KMS-11 (cell line): Measurements from ENCODE around the gene PITRM1.

Experiments used
- H2AFZ ChIP-seq: fragments of 200-600 bp; sonication (generic); 2 replicates; pipeline ENCODE4 v1.6.1; 2016; ENCODE audit warnings: antibody characterized with exemption, mixed run types, low read depth
- H3K27ac ChIP-seq: fragments of 200-600 bp; sonication (generic); 2 replicates; pipeline ENCODE4 v1.6.1; 2016; ENCODE audit warnings: mild to moderate bottlenecking, mixed run types
- H3K27me3 ChIP-seq: fragments of 200-600 bp; sonication (generic); 2 replicates; pipeline ENCODE4 v1.6.1; 2017; ENCODE audit warnings: mild to moderate bottlenecking, low read depth, mixed run types, moderate library complexity; ENCODE audit not compliant: insufficient read depth
- H3K36me3 ChIP-seq: fragments of 200-600 bp; sonication (generic); 2 replicates; pipeline ENCODE4 v1.6.1; 2017; ENCODE audit warnings: mild to moderate bottlenecking, mixed run types; ENCODE audit not compliant: insufficient read depth
- H3K4me1 ChIP-seq: fragments of 200-600 bp; sonication (generic); 2 replicates; pipeline ENCODE4 v1.6.1; 2016; ENCODE audit warnings: mild to moderate bottlenecking, low read depth, mixed run types; ENCODE audit not compliant: poor library complexity, severe bottlenecking
- H3K4me2 ChIP-seq: fragments of 200-600 bp; sonication (generic); 2 replicates; pipeline ENCODE4 v1.7.0; 2016; ENCODE audit warnings: mild to moderate bottlenecking, mixed run types
- H3K4me3 ChIP-seq: fragments of 200-600 bp; sonication (generic); IDR thresholded peaks from 2 replicates; pipeline ENCODE4 v1.6.1; 2017; ENCODE audit warnings: low read depth, low read length, mixed read lengths; ENCODE audit not compliant: insufficient read depth
- H3K79me2 ChIP-seq: fragments of 200-600 bp; sonication (generic); 2 replicates; pipeline ENCODE4 v1.6.1; 2016; ENCODE audit warnings: low read depth, mixed run types; ENCODE audit not compliant: insufficient read depth
- H3K9ac ChIP-seq: fragments of 200-600 bp; sonication (generic); 2 replicates; pipeline ENCODE4 v1.6.1; 2016; ENCODE audit warnings: mild to moderate bottlenecking, mixed run types
- H4K20me1 ChIP-seq: fragments of 200-600 bp; sonication (generic); 2 replicates; pipeline ENCODE4 v1.6.1; 2016; ENCODE audit warnings: mild to moderate bottlenecking, mixed run types; ENCODE audit not compliant: insufficient read depth
- TF ChIP-seq, protein P1 (sequence below): fragments of 200-600 bp; sonication (generic); conservative IDR thresholded peaks from 2 replicates; pipeline ENCODE4 v1.6.1; 2017; ENCODE audit warnings: low read depth, mild to moderate bottlenecking, antibody characterized with exemption, low read length, moderate library complexity, mixed read lengths

Gene PITRM1

DNA sequence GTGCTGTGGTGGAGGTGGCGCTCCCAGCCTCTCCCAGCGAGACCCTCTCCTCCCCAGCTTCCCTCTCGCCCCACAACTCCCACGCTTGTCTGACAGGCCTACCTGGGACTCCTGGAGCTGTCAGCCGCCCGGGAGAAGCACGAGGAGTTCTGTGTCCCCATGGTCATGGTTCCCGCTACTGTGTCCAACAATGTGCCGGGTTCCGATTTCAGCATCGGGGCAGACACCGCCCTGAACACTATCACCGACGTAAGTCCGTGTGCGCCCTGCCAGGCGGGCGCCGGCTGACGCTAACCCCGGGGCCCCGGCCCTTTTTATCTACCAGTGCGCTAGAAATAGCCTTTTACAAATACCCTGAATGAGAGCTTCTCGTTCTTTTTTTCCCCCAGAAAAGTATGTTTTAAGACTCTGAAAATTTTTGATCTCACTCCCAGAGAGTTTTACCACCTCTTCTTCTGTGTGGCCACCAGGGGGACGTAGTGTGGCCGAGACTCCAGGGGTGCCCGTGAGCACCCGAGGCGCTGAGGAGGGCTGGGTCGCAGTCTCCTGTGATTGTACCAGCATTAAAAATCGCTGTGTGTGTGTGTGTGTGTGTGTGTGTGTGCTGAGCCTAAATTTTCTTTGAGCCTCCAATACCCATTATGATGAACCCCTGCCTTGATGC lies 52.7 kb downstream of the PITRM1 start:
- TF ChIP-seq, protein P1, sequence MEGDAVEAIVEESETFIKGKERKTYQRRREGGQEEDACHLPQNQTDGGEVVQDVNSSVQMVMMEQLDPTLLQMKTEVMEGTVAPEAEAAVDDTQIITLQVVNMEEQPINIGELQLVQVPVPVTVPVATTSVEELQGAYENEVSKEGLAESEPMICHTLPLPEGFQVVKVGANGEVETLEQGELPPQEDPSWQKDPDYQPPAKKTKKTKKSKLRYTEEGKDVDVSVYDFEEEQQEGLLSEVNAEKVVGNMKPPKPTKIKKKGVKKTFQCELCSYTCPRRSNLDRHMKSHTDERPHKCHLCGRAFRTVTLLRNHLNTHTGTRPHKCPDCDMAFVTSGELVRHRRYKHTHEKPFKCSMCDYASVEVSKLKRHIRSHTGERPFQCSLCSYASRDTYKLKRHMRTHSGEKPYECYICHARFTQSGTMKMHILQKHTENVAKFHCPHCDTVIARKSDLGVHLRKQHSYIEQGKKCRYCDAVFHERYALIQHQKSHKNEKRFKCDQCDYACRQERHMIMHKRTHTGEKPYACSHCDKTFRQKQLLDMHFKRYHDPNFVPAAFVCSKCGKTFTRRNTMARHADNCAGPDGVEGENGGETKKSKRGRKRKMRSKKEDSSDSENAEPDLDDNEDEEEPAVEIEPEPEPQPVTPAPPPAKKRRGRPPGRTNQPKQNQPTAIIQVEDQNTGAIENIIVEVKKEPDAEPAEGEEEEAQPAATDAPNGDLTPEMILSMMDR = peak; percentile 69
- Histone ChIP-seq H3K4me3 (no peak overlapping the region), H2AFZ (no peak overlapping the region), H3K36me3 (peaks cover 25% of the 10 kb centered on the region; the same call in 1 of the 2 replicates), H3K9ac (no peak overlapping the region), H3K4me1 (no peaks in the 10 kb centered on the region), H4K20me1 (no peaks in the 10 kb centered on the region), H3K27me3 (no peaks in the 10 kb centered on the region), H3K4me2 (no peak overlapping the region), H3K79me2 (no peaks in the 10 kb centered on the region; the same call in 1 of the 2 replicates), H3K27ac (no peak overlapping the region)

DNA sequence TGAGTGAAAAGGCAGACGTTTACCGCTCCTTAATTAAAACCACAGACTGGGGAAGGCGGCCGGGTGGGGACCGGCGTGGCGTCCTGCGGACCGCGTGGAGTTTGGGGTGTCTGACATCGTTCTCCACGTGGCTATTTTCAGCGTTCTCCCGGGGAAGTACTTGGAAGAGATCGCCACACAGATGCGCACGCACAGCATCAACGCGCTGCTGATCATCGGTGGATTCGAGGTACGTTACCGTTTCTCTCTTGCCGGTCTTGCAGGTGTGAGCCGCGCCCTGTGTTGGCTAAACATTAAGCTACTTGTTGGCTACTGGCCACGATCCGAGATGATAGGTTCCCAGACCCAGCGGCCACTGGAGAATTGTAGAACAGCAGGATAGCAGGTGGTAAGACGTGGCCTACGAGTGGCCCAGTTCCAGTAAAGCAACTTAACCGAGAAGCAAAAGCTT lies 53.9 kb downstream of the PITRM1 start:
- H2AFZ ChIP-seq = no peak overlapping the region
- H3K36me3 ChIP-seq = peaks cover 30% of the 10 kb centered on the region; the same call in 1 of the 2 replicates
- no peaks in the 10 kb centered on the region; the same call in 1 of the 2 replicates for H3K79me2 ChIP-seq
- H3K4me3 ChIP-seq = no peak overlapping the region
- H3K4me2 ChIP-seq = no peak overlapping the region
- TF ChIP-seq, protein P1 = no peak
- no peaks in the 10 kb centered on the region for H4K20me1 ChIP-seq
- H3K9ac ChIP-seq = no peak overlapping the region
- no peaks in the 10 kb centered on the region for H3K4me1 ChIP-seq
- no peak overlapping the region for H3K27ac ChIP-seq
- H3K27me3 ChIP-seq = no peaks in the 10 kb centered on the region

DNA sequence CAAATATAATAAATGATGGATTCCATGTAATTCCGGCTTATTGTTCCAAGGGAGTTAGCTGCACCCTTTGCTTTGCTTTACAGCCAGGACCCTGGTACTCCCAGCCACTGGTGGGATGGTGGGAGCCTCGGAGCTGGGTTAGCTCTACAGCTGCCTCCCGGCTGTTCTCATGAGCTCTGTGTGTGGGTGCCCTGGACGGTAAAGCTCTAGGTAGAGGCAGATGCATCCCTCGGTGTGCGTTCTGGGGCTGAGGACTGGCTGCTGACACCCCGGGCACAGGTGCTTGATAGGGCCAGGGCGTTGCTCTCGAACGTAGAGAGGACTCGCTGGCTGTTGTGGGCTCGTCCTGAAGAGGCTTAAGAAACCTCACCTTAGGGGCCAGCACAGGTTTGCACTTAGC lies 55.1 kb downstream of the PITRM1 start:
- no peak overlapping the region for H3K4me2 ChIP-seq
- peaks cover 29% of the 10 kb centered on the region; the same call in 1 of the 2 replicates for H3K36me3 ChIP-seq
- no peak overlapping the region for H3K9ac ChIP-seq
- no peaks in the 10 kb centered on the region for H3K79me2 ChIP-seq
- no peak overlapping the region for H3K4me3 ChIP-seq
- no peak overlapping the region for H3K27ac ChIP-seq
- H3K27me3 ChIP-seq = no peaks in the 10 kb centered on the region
- H3K4me1 ChIP-seq = no peaks in the 10 kb centered on the region
- no peak overlapping the region for H2AFZ ChIP-seq
- TF ChIP-seq, protein P1 = no peak
- no peaks in the 10 kb centered on the region for H4K20me1 ChIP-seq

DNA sequence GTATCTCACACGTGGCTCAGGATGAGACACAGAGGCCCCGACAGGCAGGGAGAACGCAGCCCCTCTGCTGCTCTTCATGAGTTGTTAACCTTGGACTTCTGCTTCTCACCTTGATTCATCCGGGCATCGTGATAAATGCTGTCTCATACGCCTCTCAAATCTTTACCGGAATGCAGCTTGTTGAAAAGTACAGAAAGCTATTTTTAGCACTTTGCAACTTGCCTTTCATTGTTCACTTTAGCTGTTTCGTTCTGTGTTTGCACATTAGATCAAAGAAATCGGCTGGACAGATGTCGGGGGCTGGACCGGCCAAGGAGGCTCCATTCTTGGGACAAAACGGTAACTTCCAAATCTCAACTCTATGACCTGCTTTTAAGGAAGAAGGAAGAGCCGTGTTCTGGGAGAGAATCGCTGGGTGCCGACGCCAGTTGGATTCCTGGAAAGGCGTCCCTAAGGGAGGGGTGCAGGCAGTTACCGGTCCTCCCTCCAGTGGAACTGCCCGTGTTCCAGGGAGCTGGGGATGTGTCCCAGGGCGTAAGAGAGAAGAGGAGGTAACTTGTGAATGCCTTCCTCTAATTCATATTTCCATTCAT lies 56.0 kb downstream of the PITRM1 start:
- H3K79me2 ChIP-seq = no peaks in the 10 kb centered on the region
- no peak overlapping the region for H3K4me3 ChIP-seq
- no peak overlapping the region for H2AFZ ChIP-seq
- H3K36me3 ChIP-seq = peaks cover 29% of the 10 kb centered on the region; the same call in 1 of the 2 replicates
- no peaks in the 10 kb centered on the region for H3K27me3 ChIP-seq
- no peak overlapping the region for H3K4me2 ChIP-seq
- TF ChIP-seq, protein P1 = no peak
- H3K4me1 ChIP-seq = no peaks in the 10 kb centered on the region
- no peak overlapping the region for H3K27ac ChIP-seq
- no peak overlapping the region for H3K9ac ChIP-seq
- no peaks in the 10 kb centered on the region for H4K20me1 ChIP-seq
